ENCODE results near the gene TCF21.

- no peak for TF ChIP-seq ZNF331 (CRISPR knock-in tag; IDR thresholded peaks at IDR 0.05; ENCODE audit: low read depth)
- TF ChIP-seq JUNB (IDR thresholded peaks at IDR 0.05; ENCODE audit: unreplicated experiment), result no peak
Measured at GRCh38 chr6:133880896-133881295, 8.0 kb upstream of the TCF21 start.

Measured in GM23338 (cell line).